Spleen (tissue), 7 donors: Measurements from ENCODE around the gene HIRIP3.

Experiments
- POLR2AphosphoS5 ChIP-seq, 3 donors: sonication (generic); formaldehyde crosslinking; IDR thresholded peaks; one replicate each; pipeline ENCODE4 v1.5.1; 2017; ENCODE audit warnings: antibody characterized with exemption in 3 of 3
- TF ChIP-seq, protein P1 (sequence below), 11 experiments: fragments of 200-600 bp in 7 of 11; fragments of 450-650 bp in 4 of 11; sonication (generic) in 4 of 11; IDR thresholded peaks in 8 of 11; conservative IDR thresholded peaks in 3 of 11; 1 replicate in 7 of 11; 2 replicates in 4 of 11; pipeline versions ENCODE4 v1.4.0 to v1.8.0; 2016 to 2021; ENCODE audit warnings: antibody characterized with exemption in 11 of 11, inconsistent platforms in 4 of 11, mild to moderate bottlenecking in 1 of 11
- donor health status: DM: no; HTN: no; CAD: no; lungs with moderate emphysema.
- donor health status: DM: no; HTN: no; CAD: no.
- donor health status: DM: no; HTN: no; CAD: no.

DNA sequence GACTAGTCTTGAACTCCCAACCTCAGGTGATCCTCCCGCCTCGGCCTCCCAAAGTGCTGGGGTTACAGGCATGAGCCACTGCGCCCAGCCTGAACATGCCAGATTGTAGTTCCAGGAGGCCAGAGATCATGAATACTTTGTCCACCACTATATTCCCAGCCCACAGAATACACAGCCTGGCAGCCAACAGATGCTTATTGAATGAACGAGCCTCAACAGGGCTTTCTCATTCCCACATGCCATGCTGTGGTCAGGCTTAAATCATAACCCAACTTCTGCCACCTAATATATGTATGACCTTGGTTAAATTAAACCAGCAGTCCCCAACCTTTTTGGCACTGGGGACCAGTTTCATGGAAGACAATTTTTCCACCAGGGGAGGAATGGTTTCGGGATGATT, 36.7 kb downstream of the HIRIP3 start:
- TF ChIP-seq, protein P1, sequence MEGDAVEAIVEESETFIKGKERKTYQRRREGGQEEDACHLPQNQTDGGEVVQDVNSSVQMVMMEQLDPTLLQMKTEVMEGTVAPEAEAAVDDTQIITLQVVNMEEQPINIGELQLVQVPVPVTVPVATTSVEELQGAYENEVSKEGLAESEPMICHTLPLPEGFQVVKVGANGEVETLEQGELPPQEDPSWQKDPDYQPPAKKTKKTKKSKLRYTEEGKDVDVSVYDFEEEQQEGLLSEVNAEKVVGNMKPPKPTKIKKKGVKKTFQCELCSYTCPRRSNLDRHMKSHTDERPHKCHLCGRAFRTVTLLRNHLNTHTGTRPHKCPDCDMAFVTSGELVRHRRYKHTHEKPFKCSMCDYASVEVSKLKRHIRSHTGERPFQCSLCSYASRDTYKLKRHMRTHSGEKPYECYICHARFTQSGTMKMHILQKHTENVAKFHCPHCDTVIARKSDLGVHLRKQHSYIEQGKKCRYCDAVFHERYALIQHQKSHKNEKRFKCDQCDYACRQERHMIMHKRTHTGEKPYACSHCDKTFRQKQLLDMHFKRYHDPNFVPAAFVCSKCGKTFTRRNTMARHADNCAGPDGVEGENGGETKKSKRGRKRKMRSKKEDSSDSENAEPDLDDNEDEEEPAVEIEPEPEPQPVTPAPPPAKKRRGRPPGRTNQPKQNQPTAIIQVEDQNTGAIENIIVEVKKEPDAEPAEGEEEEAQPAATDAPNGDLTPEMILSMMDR (IDR thresholded peaks at IDR 0.05 in 8 of 11, conservative IDR thresholded peaks at IDR 0.05 in 3 of 11) = no peak
- TF ChIP-seq POLR2AphosphoS5 (IDR thresholded peaks at IDR 0.05) = no peak
